Keratinocyte (primary cell): ENCODE results near the gene SETBP1. TPM values are rescaled to one million over a fixed set of nuclear protein-coding genes. Genes with fewer than 3 reads are reported as not detected.
A peak's percentile ranks its signal among the peaks of the same experiment; 100 is the strongest.

Experiments
- DNase-seq: peaks from one replicate; pipeline ENCODE4 v3.0.0-alpha.2; 2011; ENCODE audit warnings: low read depth, missing footprints, low spot score
- FAIRE-seq: peaks from 2 replicates; lab custom pipeline; 2011; peaks lifted over from hg19 to GRCh38; lab: Jason Lieb, UNC
- H2AFZ ChIP-seq: 2 replicates; pipeline ENCODE4 v1.6.0; 2012; ENCODE audit warnings: low read length, control low read depth, inconsistent platforms; ENCODE audit not compliant: control insufficient read depth
- H3K27ac ChIP-seq: 2 replicates; pipeline ENCODE4 v1.5.1; 2011; ENCODE audit warnings: low read length; ENCODE audit not compliant: control insufficient read depth, insufficient read depth
- H3K27me3 ChIP-seq: 3 replicates; pipeline ENCODE4 v1.6.0; 2011; ENCODE audit warnings: low read length; ENCODE audit not compliant: control insufficient read depth, insufficient read depth; ENCODE audit errors: extremely low read depth
- H3K36me3 ChIP-seq, 2 experiments: 2 replicates in 1 of 2; 3 replicates in 1 of 2; pipeline ENCODE4 v1.5.1; 2011; ENCODE audit warnings: low read length in 2 of 2, mild to moderate bottlenecking in 1 of 2; ENCODE audit not compliant: control insufficient read depth in 2 of 2, insufficient read depth in 2 of 2; ENCODE audit errors: extremely low read depth in 1 of 2
- H3K4me1 ChIP-seq: 3 replicates; pipeline ENCODE4 v1.5.1; 2011; ENCODE audit warnings: low read length; ENCODE audit not compliant: control insufficient read depth, insufficient read depth; ENCODE audit errors: extremely low read depth
- H3K4me2 ChIP-seq: 3 replicates; pipeline ENCODE4 v1.6.0; 2011; ENCODE audit warnings: low read depth, low read length; ENCODE audit not compliant: control insufficient read depth, insufficient read depth; ENCODE audit errors: extremely low read depth
- H3K4me3 ChIP-seq, 3 experiments: fragments of 200-600 bp in 1 of 3; sonication (generic) in 1 of 3; 2 replicates in 2 of 3; 3 replicates in 1 of 3; pipeline ENCODE4 v1.5.1; 2011 to 2016; ENCODE audit warnings: low read length in 3 of 3, mild to moderate bottlenecking in 3 of 3, control low read depth in 2 of 3, inconsistent platforms in 1 of 3, low read depth in 1 of 3, mixed read lengths in 1 of 3, mixed run types in 1 of 3, moderate library complexity in 1 of 3; ENCODE audit not compliant: control insufficient read depth in 2 of 3, insufficient read depth in 2 of 3; ENCODE audit errors: extremely low read depth in 1 of 3
- H3K79me2 ChIP-seq: 2 replicates; pipeline ENCODE4 v1.6.0; 2012; ENCODE audit warnings: low read length; ENCODE audit not compliant: control insufficient read depth, insufficient read depth
- H3K9ac ChIP-seq: 3 replicates; pipeline ENCODE4 v1.6.0; 2011; ENCODE audit warnings: low read length; ENCODE audit not compliant: control insufficient read depth, insufficient read depth; ENCODE audit errors: extremely low read depth
- H3K9me1 ChIP-seq: 3 replicates; pipeline ENCODE4 v1.6.0; 2011; ENCODE audit warnings: low read length; ENCODE audit not compliant: control insufficient read depth, insufficient read depth; ENCODE audit errors: extremely low read depth
- H3K9me3 ChIP-seq: 2 replicates; pipeline ENCODE4 v1.5.1; 2012; ENCODE audit warnings: low read depth, low read length; ENCODE audit not compliant: control insufficient read depth
- H4K20me1 ChIP-seq: 3 replicates; pipeline ENCODE4 v1.6.0; 2011; ENCODE audit warnings: low read length; ENCODE audit not compliant: control insufficient read depth, insufficient read depth; ENCODE audit errors: extremely low read depth
- EZH2 ChIP-seq: IDR thresholded peaks from one replicate; pipeline ENCODE4 v1.6.1; 2012; ENCODE audit warnings: inconsistent platforms, mild to moderate bottlenecking, low read length, moderate library complexity
- dilution Hi-C: fragments of 300-500 bp; cut with MboI; formaldehyde crosslinking; loops from one replicate; pipeline ENCODE4 v1.7.0; 2020; ENCODE audit warnings: low sequenced_read_pairs; ENCODE audit not compliant: extremely low pct_ligation_motif_present
- polyA plus RNA-seq, 5 experiments: library from polyadenylated mRNA; depleted of rRNA in 3 of 5; stranded (reverse) in 3 of 5; stranded (forward) in 1 of 5; unstranded in 1 of 5; fragments of >200 nt; gene quantifications; 1 replicate in 1 of 5; 2 replicates in 3 of 5; 3 replicates in 1 of 5; pipeline versions ENCODE4 v1.2.1 to v1.2.3, GENCODE V29; 2011 to 2012; ENCODE audit warnings: missing spikeins in 2 of 5, low read depth in 1 of 5, low replicate concordance in 1 of 5
- TF ChIP-seq, protein P1 (sequence below), 3 experiments: IDR thresholded peaks in 1 of 3; conservative IDR thresholded peaks in 1 of 3; optimal IDR thresholded peaks in 1 of 3; 2 replicates in 2 of 3; 3 replicates in 1 of 3; pipeline versions ENCODE3 to v1.5.1; 2011; ENCODE audit warnings: low read length in 3 of 3, mild to moderate bottlenecking in 3 of 3, moderate library complexity in 2 of 3, control low read depth in 1 of 3, inconsistent platforms in 1 of 3; ENCODE audit not compliant: insufficient read depth in 2 of 3; ENCODE audit errors: extremely low read depth in 1 of 3

The SETBP1 gene
- polyA plus RNA-seq, 1 donor (not counting 4 experiments of a cell fraction or from before 2014, with no cell fraction given), result 3.3 TPM

DNA sequence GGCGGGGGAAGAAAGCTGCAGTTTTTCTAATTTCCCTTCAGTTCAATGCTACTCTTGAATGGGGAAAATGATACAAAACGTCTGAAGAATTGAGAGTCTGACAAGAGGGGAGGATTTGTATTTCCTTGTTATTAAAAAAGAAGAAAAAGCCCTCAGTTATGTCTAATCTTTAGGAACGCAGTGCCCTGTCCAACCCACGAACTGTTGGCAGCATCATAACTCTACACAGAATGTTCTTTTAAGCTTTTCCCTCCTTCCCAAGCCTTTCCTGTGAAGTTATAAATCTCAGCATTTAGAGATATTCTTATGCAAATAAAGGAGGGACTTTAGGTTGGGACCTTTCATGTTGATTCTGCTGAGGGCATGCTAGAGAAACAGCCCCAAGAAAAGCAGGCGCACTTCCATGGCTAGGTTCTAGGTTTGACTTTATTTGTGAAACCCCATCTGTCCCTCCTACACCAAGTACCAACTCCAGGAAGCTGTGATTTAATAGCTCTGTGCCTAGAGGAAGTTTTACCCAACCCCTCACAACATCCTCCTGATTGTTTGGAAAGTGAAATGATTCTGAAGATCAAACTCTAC is 288.6 kb downstream of the SETBP1 start:
- H3K9ac ChIP-seq, result no peak overlapping the region
- FAIRE-seq, result no peak
- DNase-seq, result no peak
- no peaks in the 10 kb centered on the region for H3K9me3 ChIP-seq
- H4K20me1 ChIP-seq, result no peaks in the 10 kb centered on the region
- H3K27me3 ChIP-seq, result no peaks in the 10 kb centered on the region
- no peak overlapping the region for H3K4me3 ChIP-seq
- no peaks in the 10 kb centered on the region for H3K36me3 ChIP-seq
- no peak overlapping the region for H2AFZ ChIP-seq
- no peaks in the 10 kb centered on the region for H3K9me1 ChIP-seq
- no peak overlapping the region for H3K4me2 ChIP-seq
- no peak overlapping the region for H3K27ac ChIP-seq
- dilution Hi-C loops, result no loop called here
- TF ChIP-seq EZH2, result no peak
- TF ChIP-seq, protein P1, sequence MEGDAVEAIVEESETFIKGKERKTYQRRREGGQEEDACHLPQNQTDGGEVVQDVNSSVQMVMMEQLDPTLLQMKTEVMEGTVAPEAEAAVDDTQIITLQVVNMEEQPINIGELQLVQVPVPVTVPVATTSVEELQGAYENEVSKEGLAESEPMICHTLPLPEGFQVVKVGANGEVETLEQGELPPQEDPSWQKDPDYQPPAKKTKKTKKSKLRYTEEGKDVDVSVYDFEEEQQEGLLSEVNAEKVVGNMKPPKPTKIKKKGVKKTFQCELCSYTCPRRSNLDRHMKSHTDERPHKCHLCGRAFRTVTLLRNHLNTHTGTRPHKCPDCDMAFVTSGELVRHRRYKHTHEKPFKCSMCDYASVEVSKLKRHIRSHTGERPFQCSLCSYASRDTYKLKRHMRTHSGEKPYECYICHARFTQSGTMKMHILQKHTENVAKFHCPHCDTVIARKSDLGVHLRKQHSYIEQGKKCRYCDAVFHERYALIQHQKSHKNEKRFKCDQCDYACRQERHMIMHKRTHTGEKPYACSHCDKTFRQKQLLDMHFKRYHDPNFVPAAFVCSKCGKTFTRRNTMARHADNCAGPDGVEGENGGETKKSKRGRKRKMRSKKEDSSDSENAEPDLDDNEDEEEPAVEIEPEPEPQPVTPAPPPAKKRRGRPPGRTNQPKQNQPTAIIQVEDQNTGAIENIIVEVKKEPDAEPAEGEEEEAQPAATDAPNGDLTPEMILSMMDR (optimal IDR thresholded peaks at IDR 0.05 in 1 of 3, IDR thresholded peaks at IDR 0.05 in 1 of 3, conservative IDR thresholded peaks at IDR 0.05 in 1 of 3; ENCODE audit: extremely low read depth in 1 of 3, insufficient read depth in 2 of 3, low read length in 3 of 3), result no peak
- H3K4me1 ChIP-seq, result no peaks in the 10 kb centered on the region
- no peaks in the 10 kb centered on the region for H3K79me2 ChIP-seq

DNA sequence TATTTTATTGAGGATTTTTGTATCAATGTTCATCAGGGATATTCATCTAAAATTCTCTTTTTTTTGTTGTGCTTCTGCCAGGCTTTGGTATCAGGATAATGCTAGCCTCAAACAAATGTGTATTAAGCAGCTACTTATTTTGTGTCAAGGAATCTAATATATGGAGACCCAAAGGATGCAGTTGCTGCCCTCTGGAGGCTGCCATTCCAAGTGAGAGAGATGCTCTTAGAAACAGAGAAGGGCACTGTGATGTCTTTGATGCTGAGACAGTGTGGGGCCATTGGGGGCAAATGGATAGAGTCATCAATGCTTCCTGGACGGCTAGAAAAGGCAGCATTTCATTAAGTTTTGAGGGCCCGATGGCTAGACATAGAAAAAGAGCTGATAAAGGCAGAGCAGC is 292.6 kb downstream of the SETBP1 start:
- Histone ChIP-seq H3K9me3 (no peaks in the 10 kb centered on the region), H3K4me1 (no peaks in the 10 kb centered on the region), H2AFZ (no peak overlapping the region), H3K4me2 (no peak overlapping the region), H3K36me3 (no peaks in the 10 kb centered on the region), H3K27me3 (no peaks in the 10 kb centered on the region), H3K79me2 (no peaks in the 10 kb centered on the region), H4K20me1 (no peaks in the 10 kb centered on the region), H3K9me1 (no peaks in the 10 kb centered on the region), H3K9ac (no peak overlapping the region), H3K4me3 (no peak overlapping the region), H3K27ac (no peak overlapping the region)
- FAIRE-seq (no peak), DNase-seq (no peak)
- TF ChIP-seq EZH2, result no peak
- TF ChIP-seq, protein P1 (optimal IDR thresholded peaks at IDR 0.05 in 1 of 3, IDR thresholded peaks at IDR 0.05 in 1 of 3, conservative IDR thresholded peaks at IDR 0.05 in 1 of 3; ENCODE audit: extremely low read depth in 1 of 3, insufficient read depth in 2 of 3, low read length in 3 of 3), result peak in 2 of 3 experiments; percentile 17 to 41
- dilution Hi-C loops, result no loop called here
